Activated CD4-positive, alpha-beta T cell treated with anti-CD3 and anti-CD28 coated beads for 48 hours (primary cell): Measurements from ENCODE around the gene KCP.

ENCODE experiments used
- DNase-seq: peaks from one replicate; pipeline ENCODE4 v3.0.0-alpha.2; 2020

Gene KCP

GRCh38 chr7:128904381-128905197 lies 5.9 kb downstream of the KCP start:
- no peak for DNase-seq

DNA sequence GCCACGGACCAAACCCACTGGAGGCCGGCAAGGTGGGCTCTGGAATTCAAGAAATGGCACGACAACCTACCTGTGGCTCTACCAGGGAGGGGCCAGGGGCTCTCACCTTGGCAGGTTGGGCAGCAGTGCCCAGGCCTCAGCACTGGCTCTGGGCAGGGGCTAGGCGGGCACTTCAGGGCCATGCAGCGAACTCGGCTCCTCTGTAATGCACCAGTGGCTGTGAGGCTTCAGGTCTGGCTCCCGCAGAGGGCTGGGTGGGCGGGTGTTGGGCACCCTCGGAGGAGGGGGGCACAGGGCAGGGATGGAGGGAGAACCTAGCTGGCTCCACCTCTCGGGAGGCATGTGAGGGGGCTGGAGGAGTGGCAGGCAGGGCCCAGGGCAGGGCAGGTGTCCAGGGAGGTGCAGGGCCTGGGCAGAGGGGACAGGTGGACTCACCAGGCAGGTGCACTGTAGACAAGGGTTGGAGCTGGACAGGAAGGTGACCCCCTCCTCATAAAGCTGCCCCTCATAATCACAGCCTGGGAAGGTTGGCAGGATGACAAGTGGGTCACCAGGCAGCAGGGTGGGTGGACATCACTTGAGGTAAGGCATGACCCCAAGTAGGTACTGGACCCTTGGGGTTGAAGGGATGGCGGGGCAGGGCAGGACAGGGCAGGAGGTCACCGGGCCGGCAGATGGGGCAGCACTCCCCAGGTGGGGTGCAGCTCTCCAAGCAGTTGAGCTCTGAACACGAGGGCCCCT lies 6.7 kb downstream of the KCP start:
- no peak for DNase-seq

DNA sequence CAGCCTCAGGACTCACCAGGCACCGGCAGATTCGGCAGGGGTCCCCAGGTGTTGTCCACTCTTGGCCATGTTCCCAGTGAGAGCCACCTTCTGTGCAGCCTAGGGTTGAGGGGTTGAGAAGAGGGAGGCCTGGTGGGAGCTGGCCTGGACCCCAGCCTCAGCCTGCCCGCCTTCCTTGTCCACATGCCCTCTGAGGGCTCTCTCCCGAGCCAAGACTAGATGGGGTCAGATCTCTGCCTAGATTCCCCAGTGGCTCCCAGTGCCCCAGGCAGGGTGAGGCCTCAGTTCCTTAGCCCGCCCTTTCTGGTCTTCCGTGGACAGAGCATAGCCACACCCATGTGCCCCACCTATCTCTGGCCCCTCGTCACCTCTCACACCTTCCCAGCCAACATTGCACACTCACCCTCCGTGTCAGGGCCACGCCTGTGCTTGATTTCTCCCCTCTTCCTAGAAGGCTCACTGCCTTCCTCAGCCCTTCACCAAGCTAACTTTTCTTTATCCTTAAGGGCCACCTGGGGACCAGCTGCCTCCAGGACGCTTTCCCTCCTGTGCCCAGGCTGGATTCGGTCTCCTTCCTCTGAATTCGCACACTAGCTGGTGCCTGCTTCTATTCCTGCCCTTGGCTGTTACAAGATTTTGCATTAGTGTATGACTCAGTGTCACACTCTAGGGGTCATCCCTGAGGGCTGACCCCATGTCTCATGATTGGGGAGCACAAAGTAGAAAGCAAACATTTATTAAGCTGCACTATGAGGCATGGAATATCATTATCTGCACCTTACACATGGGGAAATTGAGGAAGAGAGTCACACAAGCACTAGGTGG lies 7.5 kb downstream of the KCP start:
- no peak for DNase-seq

GRCh38 chr7:128900237-128900636 lies 10.3 kb downstream of the KCP start:
- no peak for DNase-seq

GRCh38 chr7:128899392-128899791 lies 11.1 kb downstream of the KCP start:
- no peak for DNase-seq

DNA sequence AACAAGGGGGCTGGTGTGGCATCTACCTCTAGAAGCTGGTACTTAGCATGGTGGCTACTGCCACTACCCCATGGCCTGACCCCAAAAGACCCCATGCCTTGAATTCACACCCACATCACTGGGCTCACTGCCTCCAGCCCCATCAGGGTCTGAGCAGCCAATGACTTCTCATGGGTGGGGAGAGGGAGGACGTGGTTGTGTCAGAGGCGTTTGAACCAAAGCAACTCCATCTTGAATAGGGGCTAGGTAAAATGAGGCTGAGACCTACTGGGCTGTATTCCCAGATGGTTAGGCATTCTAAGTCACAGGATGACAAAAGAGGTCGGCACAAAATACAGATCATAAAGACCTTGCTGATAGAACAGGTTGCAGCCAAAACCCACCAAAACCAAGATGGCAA lies 15.2 kb downstream of the KCP start:
- DNase-seq: no peak

DNA sequence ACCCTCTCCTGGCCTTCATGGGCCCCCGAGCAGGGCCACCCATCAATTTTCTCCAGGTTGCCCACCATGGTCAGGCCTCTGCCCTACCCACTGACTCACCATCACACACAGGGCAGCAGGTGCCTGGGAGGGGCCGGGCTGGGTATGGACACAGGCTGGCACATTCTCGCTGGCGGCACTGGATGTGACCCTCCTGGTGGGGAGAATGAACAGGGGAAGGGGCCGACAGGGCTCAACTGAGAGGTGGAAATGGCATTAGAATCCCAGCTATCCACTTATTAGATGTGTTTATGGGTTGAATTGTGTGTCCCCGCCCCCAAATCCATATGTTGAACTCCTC lies 16.4 kb downstream of the KCP start:
- DNase-seq: no peak

- no peak for DNase-seq
Observed at GRCh38 chr7:128893251-128894100, 17.0 kb downstream of the KCP start.

- DNase-seq: no peak
Observed at GRCh38 chr7:128892521-128893250, 17.8 kb downstream of the KCP start.

DNA sequence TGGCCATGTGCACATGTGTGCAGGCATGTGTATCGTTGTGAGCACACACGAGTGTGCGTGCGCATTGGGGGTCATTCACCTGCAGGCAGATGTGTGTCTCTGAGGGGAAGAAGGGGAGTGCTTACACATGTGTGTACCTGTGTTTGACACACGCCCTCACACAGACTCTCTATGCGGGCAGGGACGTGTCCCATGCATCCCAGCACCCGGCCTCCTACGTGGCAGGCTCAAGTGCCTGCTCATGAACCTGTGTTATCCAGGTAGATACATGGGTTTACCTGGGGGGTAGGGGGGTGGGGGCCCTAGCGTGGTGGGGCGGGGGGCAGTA lies 18.6 kb downstream of the KCP start:
- DNase-seq: no peak

GRCh38 chr7:128891110-128891941 lies 19.2 kb downstream of the KCP start:
- DNase-seq: no peak

DNA sequence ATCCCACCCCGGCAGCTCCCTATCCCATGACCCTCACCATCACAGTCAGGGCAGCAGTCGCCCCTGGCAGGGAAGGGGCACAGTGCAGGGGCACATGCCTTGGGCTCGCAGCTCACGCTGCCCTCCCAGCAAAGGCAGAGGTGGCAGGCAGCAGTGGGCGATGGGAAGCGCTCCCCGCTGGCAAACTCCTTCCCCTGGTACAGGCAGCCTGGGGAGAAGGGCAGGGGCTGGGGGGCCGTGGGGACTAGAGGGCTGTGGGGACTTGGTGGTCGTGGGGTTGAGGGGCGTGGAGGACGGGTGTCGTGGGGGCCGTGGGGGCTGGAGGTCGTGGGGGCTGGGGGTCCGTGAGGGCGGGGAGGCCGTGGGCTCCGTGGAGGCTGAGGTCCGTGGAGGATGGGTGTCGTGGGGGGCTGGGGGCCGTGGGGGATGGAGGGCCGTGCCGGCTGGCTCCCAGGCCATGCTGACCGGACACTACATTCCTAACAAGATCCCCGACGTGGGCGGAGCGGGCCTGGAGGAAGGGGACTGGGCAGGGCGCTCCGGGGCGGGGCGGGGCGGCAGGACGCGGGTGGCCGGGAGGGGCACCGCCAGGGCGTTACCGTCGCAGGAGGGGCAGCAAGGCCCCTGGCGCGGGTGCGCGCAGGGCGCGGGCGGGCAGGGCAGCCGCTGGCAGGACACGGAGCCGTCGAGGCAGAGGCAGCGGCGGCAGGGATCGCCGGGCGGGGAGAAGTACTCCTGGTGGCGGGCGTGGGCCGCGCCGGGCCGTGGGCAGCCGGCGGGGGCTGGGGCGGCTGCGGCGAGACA lies 20.0 kb downstream of the KCP start:
- no peak for DNase-seq

DNA sequence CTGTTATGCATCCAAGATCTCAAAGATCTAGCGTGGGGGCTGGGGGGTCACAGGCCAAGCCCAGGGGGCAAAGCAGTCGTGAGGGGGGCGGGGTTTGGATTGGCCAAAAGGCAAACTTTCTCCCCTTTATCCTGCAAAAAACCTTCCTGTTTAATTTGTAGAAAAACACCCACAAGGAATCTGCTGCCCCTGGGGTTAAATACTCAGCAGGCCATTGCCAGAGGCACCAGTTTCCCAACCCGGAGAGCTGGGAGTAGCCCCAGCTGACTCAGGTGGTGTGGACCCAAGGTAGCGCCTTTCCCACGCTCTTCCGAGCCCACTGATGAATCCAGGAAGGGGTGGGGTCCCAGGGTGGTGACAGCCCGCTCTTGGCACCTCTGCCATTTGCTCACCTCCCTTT lies 21.4 kb downstream of the KCP start:
- no peak for DNase-seq

GRCh38 chr7:128888756-128889095 lies 21.8 kb downstream of the KCP start:
- DNase-seq: no peak

- DNase-seq: no peak
Observed at GRCh38 chr7:128888039-128888755, 22.3 kb downstream of the KCP start.

DNA sequence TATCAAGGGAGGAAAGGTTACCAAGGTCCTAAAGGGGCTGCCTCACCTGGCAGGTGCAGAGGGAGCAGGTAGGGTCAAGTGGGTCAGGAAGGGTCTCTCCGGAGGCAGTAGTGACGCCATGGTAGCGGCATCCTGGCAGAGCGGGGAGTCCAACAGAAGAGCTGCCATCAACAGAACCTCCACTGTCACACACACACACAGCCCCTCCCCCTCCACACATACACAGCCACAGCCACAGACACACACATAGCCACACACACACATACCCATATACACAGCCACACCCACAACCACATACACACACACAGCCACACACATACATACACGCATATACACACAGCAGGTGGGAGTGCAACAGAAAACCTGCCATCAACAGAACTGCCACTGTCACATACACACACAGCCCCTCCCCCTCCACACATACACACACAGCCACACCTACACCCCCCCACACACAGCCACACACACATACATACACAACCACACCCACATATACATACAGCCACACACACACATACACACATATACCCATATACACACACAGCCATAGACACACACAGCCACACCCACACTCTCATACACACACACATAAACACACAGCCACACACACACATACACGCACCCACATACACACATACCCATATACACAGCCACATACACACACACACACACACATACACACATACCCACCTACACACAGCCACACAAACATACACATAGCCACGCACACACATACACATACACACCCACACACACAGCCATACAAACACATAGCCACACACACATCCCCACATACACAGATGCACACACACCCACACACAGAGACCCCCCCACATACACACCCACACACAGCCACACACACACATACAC lies 23.1 kb downstream of the KCP start:
- DNase-seq: no peak

DNA sequence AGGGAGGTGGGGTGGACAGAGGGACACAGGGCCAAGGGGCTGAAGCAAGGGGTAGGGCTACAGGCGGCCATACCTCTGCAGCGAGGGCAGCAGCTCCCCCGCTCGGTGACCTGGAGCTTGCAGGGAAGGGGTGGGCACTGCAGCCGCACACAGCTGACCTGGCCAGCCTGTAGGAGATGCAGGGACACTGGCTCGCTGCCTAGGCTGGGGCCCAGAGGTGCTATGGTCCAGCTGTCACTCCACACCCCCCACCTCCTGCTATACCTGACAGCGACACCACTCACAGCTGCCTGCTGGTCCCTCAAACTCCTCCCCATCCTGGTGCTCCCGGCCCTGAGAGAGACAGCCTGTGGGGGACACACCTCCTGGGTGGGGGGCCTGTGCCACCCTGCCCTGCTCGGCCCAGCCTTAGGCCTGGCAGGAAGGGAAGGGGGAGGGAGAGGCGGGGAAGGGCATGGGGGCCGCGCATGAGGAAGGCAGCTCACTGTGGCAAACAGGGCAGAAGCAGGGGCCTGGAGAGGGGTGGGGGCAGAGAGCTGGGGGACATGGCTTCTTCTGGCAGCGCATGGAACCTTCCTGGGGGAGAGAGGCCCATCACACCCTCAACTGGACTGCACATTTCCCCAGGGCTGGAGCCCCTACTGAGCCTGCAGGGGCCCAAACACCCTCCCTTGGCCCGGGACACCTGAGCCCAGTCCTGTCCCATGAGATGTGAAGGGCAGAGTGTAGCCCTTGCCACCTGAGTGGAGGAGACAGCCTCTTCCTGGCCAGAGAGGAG lies 23.9 kb downstream of the KCP start:
- DNase-seq: no peak
